HEK293T (cell line): Measurements from ENCODE around the gene BCL2.
"Not testable (repeated sequence)": the region's sequence is repeated elsewhere in the genome, so short reads cannot be mapped to it uniquely, and the experiment has no call there.

Experiments used
- CTCF ChIA-PET: fragments of 350-600 bp; formaldehyde crosslinking; extraction: SDS; loops from one replicate; lab custom pipeline; 2021; ENCODE audit warnings: antibody characterized with exemption, inconsistent platforms; lab: Yijun Ruan, JAX
- POLR2A ChIA-PET: fragments of 350-600 bp; formaldehyde crosslinking; extraction: SDS; loops from one replicate; lab custom pipeline; 2020; ENCODE audit warnings: antibody characterized with exemption, inconsistent platforms; lab: Yijun Ruan, JAX
- DNase-seq: peaks from one replicate; pipeline ENCODE4 v3.0.0; 2012; ENCODE audit warnings: mixed read lengths; ENCODE audit errors: extremely low spot score
- ARNT ChIP-seq: fragments of 450-650 bp; IDR thresholded peaks from 2 replicates; pipeline ENCODE4 v1.6.1; 2017; ENCODE audit warnings: mild to moderate bottlenecking
- BHLHE40 ChIP-seq: fragments of 450-650 bp; IDR thresholded peaks from 2 replicates; pipeline ENCODE4 v1.6.1; 2016; ENCODE audit warnings: mild to moderate bottlenecking, moderate library complexity, borderline replicate concordance
- CTBP1 ChIP-seq: fragments of 450-650 bp; IDR thresholded peaks from 2 replicates; pipeline ENCODE4 v1.6.1; 2016; ENCODE audit warnings: borderline replicate concordance
- ELF4 ChIP-seq: fragments of 450-650 bp; IDR thresholded peaks from 2 replicates; pipeline ENCODE4 v1.6.1; 2017; ENCODE audit warnings: antibody characterized with exemption
- FOXA1 ChIP-seq: fragments of 450-650 bp; IDR thresholded peaks from 2 replicates; pipeline ENCODE4 v1.6.1; 2016; ENCODE audit warnings: mild to moderate bottlenecking
- FOXK2 ChIP-seq: fragments of 450-650 bp; IDR thresholded peaks from 2 replicates; pipeline ENCODE4 v1.6.1; 2016; ENCODE audit warnings: mild to moderate bottlenecking
- FOXM1 ChIP-seq: fragments of 450-650 bp; IDR thresholded peaks from 2 replicates; pipeline ENCODE4 v1.6.1; 2017; ENCODE audit warnings: mild to moderate bottlenecking, borderline replicate concordance
- HDGF ChIP-seq: fragments of 450-650 bp; IDR thresholded peaks from 2 replicates; pipeline ENCODE4 v1.6.1; 2017; ENCODE audit warnings: antibody characterized with exemption, borderline replicate concordance
- L3MBTL2 ChIP-seq: fragments of 450-650 bp; conservative IDR thresholded peaks from 2 replicates; pipeline ENCODE4 v1.6.1; 2016; ENCODE audit warnings: mild to moderate bottlenecking
- LEF1 ChIP-seq: fragments of 450-650 bp; IDR thresholded peaks from 2 replicates; pipeline ENCODE4 v1.6.1; 2017; ENCODE audit warnings: mild to moderate bottlenecking, borderline replicate concordance
- NFRKB ChIP-seq: fragments of 450-650 bp; IDR thresholded peaks from 2 replicates; pipeline ENCODE4 v1.6.1; 2016; ENCODE audit warnings: mild to moderate bottlenecking, moderate library complexity
- PKNOX1 ChIP-seq: fragments of 450-650 bp; IDR thresholded peaks from 2 replicates; pipeline ENCODE4 v1.6.1; 2016
- SP1 ChIP-seq: fragments of 450-650 bp; IDR thresholded peaks from 2 replicates; pipeline ENCODE4 v1.6.1; 2017
- SUZ12 ChIP-seq: fragments of 450-650 bp; IDR thresholded peaks from 2 replicates; pipeline ENCODE4 v1.6.1; 2016; ENCODE audit warnings: mild to moderate bottlenecking
- TARDBP ChIP-seq: fragments of 450-650 bp; IDR thresholded peaks from 2 replicates; pipeline ENCODE4 v1.6.1; 2016
- ZNF384 ChIP-seq: fragments of 450-650 bp; IDR thresholded peaks from 2 replicates; pipeline ENCODE4 v1.6.1; 2016

BCL2 gene

GRCh38 chr18:63238693-63239075 is 80.9 kb downstream of the BCL2 start:
- POLR2A ChIA-PET, result no interaction called here
- CTCF ChIA-PET, result no interaction called here
- TF ChIP-seq PKNOX1, result no peak
- TF ChIP-seq TARDBP, result no peak
- TF ChIP-seq SP1, result no peak
- TF ChIP-seq CTBP1, result no peak
- no peak for TF ChIP-seq FOXA1
- no peak for TF ChIP-seq ZNF384
- no peak for TF ChIP-seq BHLHE40
- no peak for TF ChIP-seq L3MBTL2

GRCh38 chr18:63237881-63238692 is 81.5 kb downstream of the BCL2 start:
- TF ChIP-seq HDGF (no peak), BHLHE40 (no peak), FOXK2 (no peak), SUZ12 (no peak), PKNOX1 (no peak), TARDBP (no peak), FOXA1 (no peak), LEF1 (no peak), ELF4 (no peak), SP1 (no peak), FOXM1 (no peak), ZNF384 (no peak), CTBP1 (no peak), L3MBTL2 (no peak), NFRKB (no peak), ARNT (no peak)
- no peak for DNase-seq
- ChIA-PET POLR2A (no interaction called here), CTCF (no interaction called here)

More at GRCh38 chr18:63238693-63239075, 80.9 kb downstream of the BCL2 start:
- DNase-seq, result no peak

- CTCF ChIA-PET, result no interaction called here
- POLR2A ChIA-PET, result no interaction called here
- TF ChIP-seq SP1, result no peak
- no peak for TF ChIP-seq FOXK2
- TF ChIP-seq FOXA1, result no peak
- TF ChIP-seq HDGF, result no peak
- TF ChIP-seq TARDBP, result no peak
- no peak for TF ChIP-seq CTBP1
- no peak for DNase-seq
Measured at GRCh38 chr18:63236921-63237846, 82.4 kb downstream of the BCL2 start.

- TF ChIP-seq FOXA1 (no peak), SP1 (no peak), ARNT (no peak), LEF1 (no peak), FOXM1 (no peak), ELF4 (no peak), L3MBTL2 (no peak), PKNOX1 (no peak), TARDBP (no peak), NFRKB (no peak), CTBP1 (no peak), HDGF (no peak), SUZ12 (no peak)
- CTCF ChIA-PET, result no interaction called here
- no peak for DNase-seq
- POLR2A ChIA-PET, result no interaction called here
Measured at GRCh38 chr18:63236406-63236805, 83.2 kb downstream of the BCL2 start.

GRCh38 chr18:63235920-63236319 is 83.6 kb downstream of the BCL2 start:
- CTCF ChIA-PET, DNase-seq, POLR2A ChIA-PET: not testable (repeated sequence)

GRCh38 chr18:63234841-63235240 is 84.7 kb downstream of the BCL2 start:
- no peak for DNase-seq
- ChIA-PET POLR2A (no interaction called here), CTCF (no interaction called here)
- TF ChIP-seq FOXK2, result no peak
- no peak for TF ChIP-seq ARNT
- no peak for TF ChIP-seq NFRKB
- TF ChIP-seq LEF1, result no peak
- no peak for TF ChIP-seq ZNF384
